Stimulated activated CD4-positive, alpha-beta T cell treated with anti-CD3 and anti-CD28 coated beads, TNF-alpha, amount 100 ng/mL, for 48 hours (primary cell): ENCODE measurements around the gene PXDC1.

Source experiments
- DNase-seq, 3 donors: peaks; one replicate each; pipeline ENCODE4 v3.0.0-alpha.2; 2020; ENCODE audit warnings: low read depth in 3 of 3

Gene PXDC1

DNA sequence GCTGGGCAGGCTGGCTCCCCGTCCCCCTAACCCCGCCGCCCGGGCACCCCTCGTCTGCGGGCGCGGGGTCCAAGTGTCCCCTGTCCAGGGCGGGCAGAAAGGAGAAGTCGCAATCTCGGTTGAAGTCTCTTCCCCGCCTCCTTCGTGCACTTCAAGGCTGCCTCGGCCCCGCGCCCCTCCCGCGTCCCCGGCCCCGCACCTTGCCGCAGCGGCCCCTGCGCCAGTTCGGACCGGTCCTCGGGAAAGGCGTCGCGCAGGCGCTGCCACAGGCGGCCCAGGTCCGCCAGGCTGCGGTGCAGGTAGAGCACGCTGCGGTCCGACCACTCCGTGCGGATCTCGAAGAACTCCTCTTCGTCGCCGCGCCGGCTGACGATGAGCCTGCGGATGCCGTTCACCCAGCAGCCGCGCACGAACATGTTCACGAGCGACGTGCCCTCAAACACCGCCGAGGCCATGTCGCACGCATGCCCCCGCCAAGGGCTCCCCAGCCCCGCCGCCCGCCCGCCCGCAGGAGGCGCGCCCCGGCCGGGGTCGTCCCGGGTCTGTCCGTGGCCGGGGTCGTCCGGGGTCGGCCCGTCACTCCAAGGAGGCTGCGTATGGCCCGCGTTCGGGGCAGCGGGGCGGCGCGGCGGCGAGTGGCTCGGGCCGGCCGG lies at the start of gene PXDC1:
Gene PXDC1, minus strand, starts transcription at position 637 of the 653 bp plus-strand sequence. Its CDS starts 182 bp downstream, at position 455.
- no peak for DNase-seq

GRCh38 chr6:3800850-3801591 lies 49.5 kb upstream of the PXDC1 start:
- no peak for DNase-seq

DNA sequence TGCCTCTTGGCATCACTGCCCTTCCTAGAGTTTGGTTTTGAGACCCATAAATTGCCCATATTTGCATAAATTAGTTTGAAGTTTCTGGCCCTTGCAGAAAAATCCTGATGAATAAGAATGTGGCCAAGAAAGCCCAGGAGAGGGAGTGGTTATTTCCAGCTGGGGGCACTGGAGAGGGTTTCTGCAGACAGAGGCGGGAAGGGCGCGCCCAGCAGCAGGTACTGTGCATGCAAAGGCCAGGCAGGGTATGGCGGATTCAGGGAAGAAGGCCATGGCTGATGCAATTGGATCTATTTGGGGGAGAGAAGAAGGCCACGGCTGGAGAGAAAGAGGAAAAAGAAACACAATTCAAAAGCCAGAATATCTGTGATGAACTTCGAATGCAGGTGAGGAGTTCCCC lies 48.2 kb upstream of the PXDC1 start:
- DNase-seq: no peak

- no peak for DNase-seq
Measured at GRCh38 chr6:3798055-3798919, 46.8 kb upstream of the PXDC1 start.

DNA sequence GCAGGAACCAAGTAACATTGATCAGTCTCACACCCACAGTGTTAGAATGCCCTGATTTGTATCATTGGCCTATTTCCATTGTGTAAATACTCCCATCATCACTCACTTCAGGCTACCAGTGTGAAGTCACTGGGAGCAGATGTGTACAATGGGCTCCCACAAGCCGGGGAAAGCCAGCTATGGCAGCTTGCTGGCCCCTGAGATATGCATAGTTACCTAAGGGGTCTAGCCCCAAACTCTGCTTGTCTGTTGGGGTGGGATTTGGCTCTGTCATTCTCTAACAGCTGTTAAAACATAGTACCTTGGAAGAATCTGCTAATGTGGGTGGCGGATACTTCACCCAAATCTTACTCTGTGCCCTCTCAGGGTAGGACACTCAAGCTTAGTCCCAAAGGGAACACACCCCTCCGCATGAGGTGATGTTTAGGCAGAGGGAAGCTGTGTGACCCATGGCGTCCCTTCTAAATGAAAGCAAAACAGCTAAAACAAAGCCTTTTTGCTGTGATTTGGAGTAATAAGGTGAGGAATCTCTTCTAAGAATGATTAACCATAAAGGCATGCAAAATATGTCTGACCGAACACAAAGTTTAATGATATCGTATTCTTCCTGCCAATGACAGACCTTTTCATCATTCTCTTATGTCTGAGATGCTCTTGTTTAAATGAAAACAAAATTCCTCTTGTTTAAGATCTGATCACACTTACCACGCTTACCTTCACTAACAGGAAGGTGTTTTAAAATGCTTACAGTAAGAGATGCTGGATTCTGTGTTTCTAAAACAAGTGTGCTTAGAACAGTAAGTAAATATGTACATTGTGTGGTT lies 45.9 kb upstream of the PXDC1 start:
- no peak for DNase-seq

- no peak for DNase-seq
Measured at GRCh38 chr6:3796719-3797041, 45.2 kb upstream of the PXDC1 start.

- DNase-seq: no peak
Measured at GRCh38 chr6:3795836-3796718, 44.6 kb upstream of the PXDC1 start.

GRCh38 chr6:3794092-3794491 lies 42.6 kb upstream of the PXDC1 start:
- no peak for DNase-seq

GRCh38 chr6:3793545-3793944 lies 42.0 kb upstream of the PXDC1 start:
- DNase-seq: no peak

GRCh38 chr6:3791526-3792203 lies 40.2 kb upstream of the PXDC1 start:
- no peak for DNase-seq

DNA sequence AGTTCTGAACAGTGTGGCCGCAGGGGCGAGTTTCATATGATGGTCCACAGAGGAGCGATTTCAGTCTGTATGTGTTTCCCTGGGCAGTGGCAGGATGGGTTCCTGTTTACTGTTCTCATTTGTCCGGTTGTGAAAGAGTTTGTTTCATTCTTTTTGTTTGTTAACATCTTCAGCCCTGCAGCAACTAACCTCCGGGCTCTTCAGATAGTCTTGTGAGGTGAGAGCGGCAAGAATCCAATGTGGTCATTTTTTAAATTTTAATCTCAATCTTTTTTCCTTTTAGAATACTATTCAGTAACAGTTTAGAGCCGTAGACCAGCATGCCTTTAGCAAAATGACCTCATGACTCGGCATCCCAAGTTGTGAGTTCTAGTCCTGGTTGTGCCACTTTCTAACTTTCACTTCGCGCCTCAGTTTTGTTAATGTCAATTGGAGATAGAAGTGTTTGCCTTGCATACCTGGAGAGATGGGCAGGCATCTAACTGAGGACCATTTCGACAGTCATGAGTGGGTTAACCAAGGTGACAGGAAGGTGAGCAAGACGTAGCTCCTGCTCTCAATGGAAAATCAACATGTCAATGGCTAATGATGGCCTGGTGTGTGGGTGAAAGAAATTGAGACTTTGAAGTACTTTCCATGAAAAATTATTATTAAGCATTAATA lies 38.5 kb upstream of the PXDC1 start:
- DNase-seq: no peak

- no peak for DNase-seq
Measured at GRCh38 chr6:3789018-3789895, 37.7 kb upstream of the PXDC1 start.

- DNase-seq: no peak
Measured at GRCh38 chr6:3788408-3789017, 37.0 kb upstream of the PXDC1 start.

DNA sequence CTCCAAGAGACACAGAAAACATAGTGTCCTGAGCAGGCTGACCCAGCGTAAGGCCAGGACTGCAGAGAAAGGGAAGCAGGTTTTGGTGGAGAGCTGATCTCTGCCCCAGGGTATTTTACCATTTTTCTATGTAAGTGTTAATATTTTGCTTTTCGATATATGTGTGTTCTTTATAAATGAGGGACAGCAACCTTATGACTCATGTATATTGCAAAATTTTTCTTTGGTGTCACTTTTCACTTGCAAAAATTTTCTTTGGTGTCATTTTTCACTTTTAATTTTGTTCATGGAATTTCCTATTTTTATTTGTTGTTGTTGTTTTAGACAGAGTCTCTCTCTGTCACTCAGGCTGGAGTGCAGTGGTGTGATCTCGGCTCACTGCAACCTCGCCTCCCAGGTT lies 34.6 kb upstream of the PXDC1 start:
- DNase-seq: no peak

GRCh38 chr6:3785745-3786098 lies 34.2 kb upstream of the PXDC1 start:
- DNase-seq: no peak

DNA sequence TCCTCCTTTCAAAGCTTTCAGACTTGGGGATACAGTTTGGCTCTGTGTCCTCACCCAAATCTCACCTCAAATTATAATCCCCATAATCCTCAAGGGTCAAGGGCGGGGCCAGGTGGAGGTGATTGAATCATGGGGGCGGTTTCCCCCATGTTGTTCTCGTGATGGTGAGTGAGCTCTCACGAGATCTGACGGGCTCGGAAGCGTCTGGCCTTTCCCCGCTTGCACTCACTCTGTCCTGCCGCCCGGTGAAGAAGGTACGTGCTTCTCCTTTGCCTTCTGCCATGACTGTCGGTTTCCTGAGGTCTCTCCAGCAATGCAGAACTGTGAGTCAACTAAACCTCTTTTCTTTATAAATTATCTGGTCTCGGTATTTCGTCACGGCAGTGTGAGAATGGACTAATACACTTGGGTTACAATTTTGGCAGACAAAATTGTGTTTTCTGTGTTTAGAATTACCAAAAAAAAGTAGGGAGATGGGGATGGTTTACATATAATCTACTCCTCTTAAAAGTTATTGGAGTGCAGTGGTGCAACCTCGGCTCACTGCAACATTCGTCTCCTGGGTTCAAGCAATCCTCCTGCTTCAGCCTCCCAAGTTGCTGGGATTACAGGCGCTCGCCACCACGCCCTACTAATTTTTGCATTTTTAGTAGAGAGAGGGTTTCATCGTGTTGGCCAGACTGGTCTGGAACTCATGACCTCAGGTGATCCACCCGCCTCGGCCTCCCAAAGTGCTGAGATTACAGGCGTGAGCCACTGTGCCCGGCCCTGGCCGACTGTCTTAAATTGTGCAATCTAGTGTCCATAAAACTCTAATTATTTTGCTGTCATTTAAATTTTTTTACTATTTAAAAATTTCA lies 33.6 kb upstream of the PXDC1 start:
- no peak for DNase-seq

GRCh38 chr6:3784423-3784822 lies 32.9 kb upstream of the PXDC1 start:
- DNase-seq: no peak
